IMR-90 (cell line): Measurements from ENCODE around the gene NPAS3.

Experiments used
- CEBPB ChIP-seq: IDR thresholded peaks from 2 replicates; pipeline ENCODE4 v1.6.1; 2012; ENCODE audit warnings: low read depth, low read length, improper control_type of control experiment
- CTCF ChIP-seq: conservative IDR thresholded peaks from 2 replicates; pipeline ENCODE4 v1.5.1; 2012; ENCODE audit warnings: mild to moderate bottlenecking, low read depth, low read length, improper control_type of control experiment
- ELK1 ChIP-seq: fragments of 150-350 bp; IDR thresholded peaks from 2 replicates; pipeline ENCODE4 v1.6.1; 2016; ENCODE audit warnings: low read depth, mild to moderate bottlenecking, low read length, moderate library complexity, borderline replicate concordance
- FOS ChIP-seq: fragments of 150-350 bp; IDR thresholded peaks from 2 replicates; pipeline ENCODE4 v1.6.1; 2016; ENCODE audit warnings: low read depth, low read length
- MAFK ChIP-seq: IDR thresholded peaks from 2 replicates; pipeline ENCODE4 v1.6.1; 2012; ENCODE audit warnings: low read depth, low read length, improper control_type of control experiment
- MAZ ChIP-seq: IDR thresholded peaks from 2 replicates; pipeline ENCODE4 v1.6.1; 2012; ENCODE audit warnings: low read depth, mild to moderate bottlenecking, low read length, improper control_type of control experiment, moderate library complexity, borderline replicate concordance
- NFE2L2 ChIP-seq: fragments of 150-350 bp; IDR thresholded peaks from 2 replicates; pipeline ENCODE4 v1.6.1; 2016; ENCODE audit warnings: low read depth, mild to moderate bottlenecking, low read length
- POLR2A ChIP-seq: IDR thresholded peaks from 2 replicates; pipeline ENCODE4 v1.6.1; 2012; ENCODE audit warnings: mild to moderate bottlenecking, low read depth, low read length
- RAD21 ChIP-seq: IDR thresholded peaks from 2 replicates; pipeline ENCODE4 v1.6.1; 2012; ENCODE audit warnings: low read length, improper control_type of control experiment
- RCOR1 ChIP-seq: IDR thresholded peaks from 2 replicates; pipeline ENCODE4 v1.6.1; 2012; ENCODE audit warnings: mild to moderate bottlenecking, low read length, improper control_type of control experiment; ENCODE audit not compliant: insufficient replicate concordance
- SMC3 ChIP-seq: fragments of 150-350 bp; IDR thresholded peaks from 2 replicates; pipeline ENCODE4 v1.6.1; 2016; ENCODE audit warnings: low read depth, mild to moderate bottlenecking, antibody characterized with exemption, low read length, moderate library complexity
- TF ChIP-seq, protein P1 (sequence below): fragments of 150-350 bp; IDR thresholded peaks from 2 replicates; pipeline ENCODE4 v1.6.1; 2017; ENCODE audit warnings: mild to moderate bottlenecking, antibody characterized with exemption, low read length, low read depth

GRCh38 chr14:33842299-33842698 is 903.6 kb downstream of the NPAS3 start:
- TF ChIP-seq CTCF (no peak), POLR2A (no peak), NFE2L2 (no peak), MAFK (no peak), FOS (no peak), ELK1 (no peak), SMC3 (no peak), MAZ (no peak), RAD21 (no peak), CEBPB (no peak), RCOR1 (no peak)
- TF ChIP-seq, protein P1, sequence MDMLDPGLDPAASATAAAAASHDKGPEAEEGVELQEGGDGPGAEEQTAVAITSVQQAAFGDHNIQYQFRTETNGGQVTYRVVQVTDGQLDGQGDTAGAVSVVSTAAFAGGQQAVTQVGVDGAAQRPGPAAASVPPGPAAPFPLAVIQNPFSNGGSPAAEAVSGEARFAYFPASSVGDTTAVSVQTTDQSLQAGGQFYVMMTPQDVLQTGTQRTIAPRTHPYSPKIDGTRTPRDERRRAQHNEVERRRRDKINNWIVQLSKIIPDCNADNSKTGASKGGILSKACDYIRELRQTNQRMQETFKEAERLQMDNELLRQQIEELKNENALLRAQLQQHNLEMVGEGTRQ = no peak
